Measurements from ENCODE around the gene MBNL2.

- TF ChIP-seq EZH2phosphoT487 (IDR thresholded peaks at IDR 0.05; ENCODE audit: unreplicated experiment), result no peak
- no peak for TF ChIP-seq CTCF (conservative IDR thresholded peaks at IDR 0.05; ENCODE audit: low read depth in 2 of 2)
- no peak for TF ChIP-seq POLR2AphosphoS5 (IDR thresholded peaks at IDR 0.05; ENCODE audit: low read depth)
- TF ChIP-seq ZNF331 (CRISPR knock-in tag; IDR thresholded peaks at IDR 0.05; ENCODE audit: low read depth), result no peak
- TF ChIP-seq CREB1 (CRISPR knock-in tag; IDR thresholded peaks at IDR 0.05; ENCODE audit: low read depth), result no peak
- TF ChIP-seq EZH2 (IDR thresholded peaks at IDR 0.05; ENCODE audit: low read depth, unreplicated experiment), result no peak
- no peak for TF ChIP-seq ZNF114 (CRISPR knock-in tag; IDR thresholded peaks at IDR 0.05)
- no peak for TF ChIP-seq REST (IDR thresholded peaks at IDR 0.05; ENCODE audit: unreplicated experiment)
- TF ChIP-seq JUNB (IDR thresholded peaks at IDR 0.05; ENCODE audit: unreplicated experiment), result no peak
- no peak for TF ChIP-seq STAT1 (IDR thresholded peaks at IDR 0.05; ENCODE audit: unreplicated experiment)
Observed at GRCh38 chr13:97403893-97404750, 182.0 kb downstream of the MBNL2 start.
